Measurements from ENCODE around the gene SPATA13. TPM values are rescaled to one million over a fixed set of nuclear protein-coding genes. Genes with fewer than 3 reads are reported as not detected.
A peak's percentile ranks its signal among the peaks of the same experiment; 100 is the strongest.

The SPATA13 gene
- total RNA-seq, 1 experiment from 2014 or later = 10.0 TPM

DNA sequence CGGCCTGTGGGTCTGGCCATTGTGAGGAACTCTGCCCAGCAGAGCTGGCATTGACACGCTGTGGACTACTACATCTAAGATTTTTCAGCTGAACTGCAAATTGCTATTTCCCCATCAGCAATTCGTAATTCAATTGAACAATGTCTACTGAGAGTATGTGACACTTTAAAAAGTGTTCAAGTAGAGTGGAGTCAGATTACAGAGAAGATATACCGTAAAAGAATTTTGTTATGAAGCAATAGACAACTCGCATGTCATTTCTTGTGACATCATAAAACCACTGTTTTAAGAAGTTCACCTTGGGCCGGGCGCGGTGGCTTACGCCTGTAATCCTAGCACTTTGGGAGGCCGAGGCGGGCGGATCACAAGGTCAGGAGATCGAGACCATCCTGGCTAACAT lies 116.3 kb downstream of the SPATA13 start:
- in situ Hi-C loops (cut with HindIII; ENCODE audit: low pct_unique_long_range_greater_than_20kb, low sequenced_read_pairs) = no loop called here
- no peak for DNase-seq (ENCODE audit: low read depth)

- in situ Hi-C loops (cut with HindIII; ENCODE audit: low pct_unique_long_range_greater_than_20kb, low sequenced_read_pairs) = no loop called here
- no peak for DNase-seq (ENCODE audit: low read depth)
These were observed 117.2 kb downstream of the SPATA13 start for GRCh38 chr13:24277761-24278160.

GRCh38 chr13:24279327-24280110 lies 119.0 kb downstream of the SPATA13 start:
- in situ Hi-C loops (cut with HindIII; ENCODE audit: low pct_unique_long_range_greater_than_20kb, low sequenced_read_pairs) = no loop called here
- DNase-seq (ENCODE audit: low read depth) = no peak

- DNase-seq (ENCODE audit: low read depth) = no peak
- in situ Hi-C loops (cut with HindIII; ENCODE audit: low pct_unique_long_range_greater_than_20kb, low sequenced_read_pairs) = no loop called here
These were observed 120.2 kb downstream of the SPATA13 start for GRCh38 chr13:24280720-24281119.

GRCh38 chr13:24281188-24282008 lies 120.9 kb downstream of the SPATA13 start:
- DNase-seq (ENCODE audit: low read depth) = no peak
- in situ Hi-C loops (cut with HindIII; ENCODE audit: low pct_unique_long_range_greater_than_20kb, low sequenced_read_pairs) = no loop called here

GRCh38 chr13:24282256-24282655 lies 121.7 kb downstream of the SPATA13 start:
- in situ Hi-C loops (cut with HindIII; ENCODE audit: low pct_unique_long_range_greater_than_20kb, low sequenced_read_pairs) = no loop called here

DNA sequence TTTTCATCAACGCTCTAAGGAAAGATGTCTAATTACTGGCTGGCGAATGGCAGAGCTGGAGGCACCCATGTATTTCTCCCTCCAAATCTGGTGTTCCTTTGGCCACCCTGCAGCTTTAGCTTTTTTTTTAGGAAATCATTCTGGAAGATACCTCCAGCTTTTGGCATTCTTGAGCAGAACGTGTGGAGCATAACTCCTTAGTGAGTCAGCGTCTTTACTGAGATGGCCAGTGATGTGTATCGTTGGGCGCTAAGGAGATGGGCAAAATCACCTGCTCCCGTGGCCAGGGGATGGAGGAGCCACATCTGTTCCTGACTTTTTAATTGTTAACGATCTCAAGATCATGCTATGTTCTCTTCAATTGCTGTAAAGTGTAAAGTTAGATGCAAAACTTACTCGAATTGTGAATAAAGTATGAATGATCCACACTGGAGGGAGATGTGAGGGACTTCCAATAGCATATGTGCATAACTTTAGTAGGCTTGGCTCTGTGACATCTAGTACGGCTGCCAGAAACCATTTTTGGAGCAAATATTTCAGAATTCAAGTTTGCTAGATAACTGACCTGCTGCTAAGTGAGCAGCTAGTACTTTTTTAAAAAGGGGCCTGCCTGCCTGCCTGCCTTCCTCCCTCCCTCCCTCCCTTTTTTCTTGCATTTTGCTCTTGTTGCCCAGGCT lies 124.5 kb downstream of the SPATA13 start:
- peak; percentile 27 for DNase-seq (ENCODE audit: low read depth)
- in situ Hi-C loops (cut with HindIII; ENCODE audit: low pct_unique_long_range_greater_than_20kb, low sequenced_read_pairs) = no loop called here

More at GRCh38 chr13:24282256-24282655, 121.7 kb downstream of the SPATA13 start:
- DNase-seq (ENCODE audit: low read depth) = no peak

DNA sequence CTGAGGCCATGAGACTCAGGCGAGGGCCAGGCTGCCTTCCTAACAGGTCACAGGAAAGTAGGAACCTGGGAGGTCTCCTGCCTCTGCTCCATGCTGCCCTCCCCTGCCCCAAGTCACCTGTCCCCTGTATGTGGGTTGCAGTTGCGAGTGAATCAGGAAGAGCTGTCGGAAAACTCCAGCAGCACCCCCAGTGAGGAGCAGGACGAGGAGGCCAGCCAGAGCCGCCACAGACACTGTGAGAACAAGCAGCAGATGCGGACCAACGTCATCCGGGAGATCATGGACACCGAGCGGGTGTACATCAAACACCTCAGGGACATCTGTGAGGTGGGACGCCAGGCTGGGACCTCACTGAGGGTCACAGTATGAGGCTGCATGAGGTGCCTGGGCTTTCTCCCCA lies 126.1 kb downstream of the SPATA13 start:
- in situ Hi-C loops (cut with HindIII; ENCODE audit: low pct_unique_long_range_greater_than_20kb, low sequenced_read_pairs) = no loop called here
- DNase-seq (ENCODE audit: low read depth) = no peak

DNA sequence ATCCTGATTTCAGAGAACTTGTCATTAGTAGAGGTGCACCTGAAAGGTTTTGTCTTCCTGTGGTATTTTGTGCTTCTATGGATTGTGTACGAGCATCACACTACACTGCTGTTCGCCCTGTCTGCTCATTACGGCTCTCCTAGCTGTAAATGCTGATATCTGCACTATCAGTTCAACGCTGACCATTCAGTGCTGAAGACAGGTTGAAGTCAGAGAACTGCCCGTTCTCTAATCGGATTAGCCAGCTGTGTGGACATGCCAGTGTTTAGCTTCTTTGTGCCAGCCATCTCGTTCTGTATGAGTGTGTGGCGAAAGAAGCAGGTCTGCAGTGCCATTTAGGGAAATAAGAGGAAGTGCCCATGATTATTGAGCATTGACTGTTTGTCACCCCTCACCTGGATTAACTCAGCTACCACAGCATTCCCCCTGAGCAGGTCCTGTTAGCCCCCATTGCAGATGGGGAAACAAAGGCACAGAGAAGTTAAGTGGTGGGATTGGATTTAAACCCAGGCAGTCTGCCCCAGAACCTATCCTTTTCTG lies 127.3 kb downstream of the SPATA13 start:
- DNase-seq (ENCODE audit: low read depth) = no peak
- in situ Hi-C loops (cut with HindIII; ENCODE audit: low pct_unique_long_range_greater_than_20kb, low sequenced_read_pairs) = no loop called here

- in situ Hi-C loops (cut with HindIII; ENCODE audit: low pct_unique_long_range_greater_than_20kb, low sequenced_read_pairs) = no loop called here
- no peak for DNase-seq (ENCODE audit: low read depth)
These were observed 128.3 kb downstream of the SPATA13 start for GRCh38 chr13:24288870-24289269.

GRCh38 chr13:24290280-24290932 lies 129.9 kb downstream of the SPATA13 start:
- in situ Hi-C loops (cut with HindIII; ENCODE audit: low pct_unique_long_range_greater_than_20kb, low sequenced_read_pairs) = no loop called here
- no peak for DNase-seq (ENCODE audit: low read depth)

GRCh38 chr13:24292481-24292880 lies 132.0 kb downstream of the SPATA13 start:
- in situ Hi-C loops (cut with HindIII; ENCODE audit: low pct_unique_long_range_greater_than_20kb, low sequenced_read_pairs) = no loop called here
- DNase-seq (ENCODE audit: low read depth) = no peak

DNA sequence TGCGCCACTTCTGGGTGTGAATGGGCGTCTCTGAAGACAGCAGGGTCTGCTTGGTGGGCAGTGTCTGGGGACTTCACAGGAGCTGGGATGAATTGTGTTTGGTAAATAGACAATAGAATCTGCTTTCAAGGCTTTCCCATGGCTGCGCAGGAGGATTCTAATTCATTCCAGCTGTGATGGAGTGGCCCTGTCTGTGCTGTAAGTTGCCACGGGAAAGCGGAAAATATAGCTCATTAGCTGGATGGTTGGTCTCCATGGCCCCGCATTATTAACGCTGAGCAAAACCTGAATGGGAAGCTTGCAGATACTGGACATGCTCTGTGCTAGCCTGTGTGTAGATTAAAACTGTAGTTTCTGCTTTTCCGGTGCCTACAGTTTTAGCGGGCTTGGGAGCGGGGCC lies 133.2 kb downstream of the SPATA13 start:
- in situ Hi-C loops (cut with HindIII; ENCODE audit: low pct_unique_long_range_greater_than_20kb, low sequenced_read_pairs) = no loop called here
- no peak for DNase-seq (ENCODE audit: low read depth)

- in situ Hi-C loops (cut with HindIII; ENCODE audit: low pct_unique_long_range_greater_than_20kb, low sequenced_read_pairs) = no loop called here
- DNase-seq (ENCODE audit: low read depth) = no peak
These were observed 139.1 kb downstream of the SPATA13 start for GRCh38 chr13:24299488-24300114.

DNA sequence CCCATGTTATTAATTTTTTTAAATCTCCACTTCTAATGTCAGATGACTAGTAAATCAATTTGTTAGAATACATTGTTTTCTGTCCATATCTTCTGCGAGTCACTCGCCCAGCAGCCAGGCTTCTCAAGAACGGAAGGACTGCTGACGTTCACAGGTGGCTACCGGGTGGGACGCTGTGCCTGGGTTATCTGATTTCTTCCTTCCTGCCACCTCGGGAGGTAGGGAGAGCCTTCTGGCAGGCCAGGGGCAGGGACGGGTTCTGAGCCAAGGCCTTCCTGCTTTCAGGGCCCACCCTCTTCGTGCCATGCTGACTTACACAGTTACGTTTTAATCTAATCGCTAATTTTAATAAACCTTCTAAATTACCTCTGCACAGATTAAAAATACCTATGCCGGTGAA lies 140.9 kb downstream of the SPATA13 start:
- in situ Hi-C loops (cut with HindIII; ENCODE audit: low pct_unique_long_range_greater_than_20kb, low sequenced_read_pairs) = no loop called here
- DNase-seq (ENCODE audit: low read depth) = no peak

- no peak for DNase-seq (ENCODE audit: low read depth)
- in situ Hi-C loops (cut with HindIII; ENCODE audit: low pct_unique_long_range_greater_than_20kb, low sequenced_read_pairs) = no loop called here
These were observed 141.4 kb downstream of the SPATA13 start for GRCh38 chr13:24301911-24302310.

GRCh38 chr13:24304620-24305019 lies 144.1 kb downstream of the SPATA13 start:
- in situ Hi-C loops (cut with HindIII; ENCODE audit: low pct_unique_long_range_greater_than_20kb, low sequenced_read_pairs) = no loop called here

GRCh38 chr13:24306632-24307031 lies 146.1 kb downstream of the SPATA13 start:
- DNase-seq (ENCODE audit: low read depth) = no peak
- in situ Hi-C loops (cut with HindIII; ENCODE audit: low pct_unique_long_range_greater_than_20kb, low sequenced_read_pairs) = no loop called here

More at GRCh38 chr13:24304620-24305019, 144.1 kb downstream of the SPATA13 start:
- no peak for DNase-seq (ENCODE audit: low read depth)

Measured in Caki2 (cell line).